HG03025 (cell line): ENCODE results near the gene NCDN.

Source experiments
- ATAC-seq: cut with Tn5 transposase; IDR thresholded peaks from one replicate; pipeline ENCODE4 v1.9.1; 2021; ENCODE audit warnings: mild to moderate bottlenecking, moderate library complexity; ENCODE audit not compliant: unreplicated experiment, low FRiP score

The NCDN gene

DNA sequence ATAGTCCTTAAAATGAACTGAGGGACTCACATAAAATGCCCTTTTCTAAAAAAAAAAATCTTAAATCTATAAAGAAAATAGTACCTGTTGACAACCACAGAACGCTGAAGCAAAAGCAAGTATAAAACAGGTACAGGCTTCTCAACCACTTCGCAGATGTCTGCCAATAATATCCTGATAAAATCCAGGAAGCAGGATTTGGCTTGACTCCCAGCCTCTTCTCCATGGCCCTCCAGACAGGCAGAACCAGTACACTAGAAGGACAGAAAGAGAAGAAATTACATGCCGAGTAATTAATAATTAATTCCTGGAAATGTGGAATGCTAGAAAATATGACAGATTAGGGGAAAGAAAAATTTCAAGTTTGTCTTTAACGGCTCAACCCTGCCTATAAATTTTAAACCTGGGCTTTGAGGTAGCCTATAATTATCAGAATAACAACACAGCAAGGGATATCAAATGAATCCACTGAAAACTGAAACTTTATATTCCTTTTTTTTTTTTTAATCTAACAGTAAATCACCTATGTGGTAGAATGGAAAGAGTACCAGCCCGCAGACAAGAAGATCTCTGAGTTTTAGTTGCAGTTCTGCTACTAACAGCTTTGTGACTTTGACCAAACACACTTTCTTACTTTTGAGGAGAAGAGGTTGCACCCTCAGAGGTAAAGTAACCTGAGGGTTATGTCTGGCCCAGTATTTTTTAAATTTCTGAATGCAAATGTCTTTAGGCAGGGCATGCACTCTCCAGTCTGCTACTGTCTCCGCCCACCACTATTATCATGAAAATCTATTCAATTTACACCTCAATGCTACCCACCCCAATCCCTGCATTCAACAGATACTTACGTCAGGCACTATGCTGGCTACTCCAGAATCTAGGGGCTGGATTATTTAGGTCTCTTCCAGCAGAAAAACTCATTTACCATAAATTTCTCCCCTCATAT lies 3.1 kb upstream of the NCDN start:
- no peak for ATAC-seq

DNA sequence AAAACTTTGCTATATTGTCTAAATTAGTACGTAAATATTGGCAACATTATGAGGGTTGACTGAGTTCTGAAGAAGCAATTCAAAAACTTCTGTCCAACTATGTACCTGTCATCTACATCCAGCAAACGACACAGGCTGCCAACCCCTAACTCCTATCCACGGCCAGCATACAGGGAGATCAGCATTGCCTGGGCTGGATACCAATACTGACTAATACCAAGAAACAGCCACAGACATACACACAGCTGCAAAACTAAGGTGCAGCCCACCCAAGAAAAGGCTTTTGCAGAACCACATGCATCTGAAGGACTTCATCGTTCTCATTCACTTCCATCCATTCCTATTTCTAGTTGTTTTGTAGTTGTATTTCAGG lies 2.4 kb upstream of the NCDN start:
- no peak for ATAC-seq

DNA sequence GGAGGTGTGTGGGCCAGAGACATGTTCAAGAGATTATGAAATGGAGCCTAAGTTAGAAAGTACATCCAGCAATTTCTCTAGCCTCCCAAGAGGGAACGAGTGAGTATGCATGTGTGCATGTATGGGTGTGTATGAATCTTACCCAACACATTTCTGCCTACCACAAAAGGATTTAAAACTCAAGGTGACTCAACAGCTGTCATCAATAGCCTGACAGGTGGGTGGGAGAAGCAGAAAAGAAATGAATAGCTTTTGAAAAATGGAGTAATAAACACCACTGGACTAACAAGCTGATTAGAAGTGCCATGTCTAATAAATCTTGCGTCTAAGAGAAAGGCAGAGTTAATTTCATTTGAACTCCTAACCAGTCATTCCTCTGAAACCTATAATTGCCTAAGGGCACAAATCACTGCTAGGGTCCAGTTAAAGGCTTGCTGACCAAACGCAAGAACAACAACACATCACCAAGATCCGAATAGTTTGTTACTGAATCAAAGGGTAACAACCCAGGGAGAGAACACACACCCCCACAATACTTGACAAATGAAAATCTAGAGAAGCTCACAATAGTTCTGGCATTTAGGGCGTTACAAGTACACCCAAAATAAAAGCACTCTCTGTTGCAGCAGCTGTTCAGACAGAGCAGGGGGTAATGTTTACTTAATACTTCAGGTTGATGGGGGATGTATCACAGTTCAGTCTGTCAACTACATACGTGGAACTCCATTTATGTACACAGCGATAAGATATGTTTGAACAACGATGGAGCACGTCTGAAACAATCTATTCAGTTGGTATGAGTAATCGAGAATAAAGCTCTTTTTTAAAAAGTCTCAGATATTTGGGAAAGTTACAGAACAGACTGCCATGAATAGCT lies 1.8 kb upstream of the NCDN start:
- no peak for ATAC-seq

DNA sequence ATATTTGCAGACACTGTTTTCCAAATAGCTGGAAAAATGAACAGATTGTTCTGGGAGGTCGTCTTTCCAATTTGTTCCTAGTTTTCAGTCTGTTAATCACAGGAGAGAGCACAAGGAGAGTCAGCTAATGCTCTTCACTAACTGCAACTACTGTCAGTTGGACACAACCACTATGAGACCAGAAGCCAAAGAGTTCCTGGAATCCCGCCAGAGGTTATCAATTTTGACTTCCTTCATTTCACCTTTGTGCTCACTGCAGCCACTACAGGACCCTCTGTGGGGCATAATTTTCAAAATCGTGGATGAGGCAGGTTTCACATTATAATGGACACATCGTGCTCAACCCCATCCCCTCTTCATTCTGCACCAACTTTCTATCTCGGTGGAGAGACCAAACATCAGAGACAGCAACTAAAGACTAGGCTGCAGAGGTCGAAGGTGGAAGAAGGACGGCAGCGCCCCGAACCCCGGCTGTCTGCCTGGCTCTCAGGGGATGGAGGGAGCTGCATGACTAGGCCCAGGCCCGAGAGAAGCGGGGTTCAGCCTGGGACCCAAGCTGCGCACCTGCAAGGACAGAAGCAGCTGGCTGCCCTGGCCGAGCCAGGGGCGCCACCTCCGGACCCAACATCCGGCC lies 998 bp upstream of the NCDN start:
- ATAC-seq, result peak; percentile 19

DNA sequence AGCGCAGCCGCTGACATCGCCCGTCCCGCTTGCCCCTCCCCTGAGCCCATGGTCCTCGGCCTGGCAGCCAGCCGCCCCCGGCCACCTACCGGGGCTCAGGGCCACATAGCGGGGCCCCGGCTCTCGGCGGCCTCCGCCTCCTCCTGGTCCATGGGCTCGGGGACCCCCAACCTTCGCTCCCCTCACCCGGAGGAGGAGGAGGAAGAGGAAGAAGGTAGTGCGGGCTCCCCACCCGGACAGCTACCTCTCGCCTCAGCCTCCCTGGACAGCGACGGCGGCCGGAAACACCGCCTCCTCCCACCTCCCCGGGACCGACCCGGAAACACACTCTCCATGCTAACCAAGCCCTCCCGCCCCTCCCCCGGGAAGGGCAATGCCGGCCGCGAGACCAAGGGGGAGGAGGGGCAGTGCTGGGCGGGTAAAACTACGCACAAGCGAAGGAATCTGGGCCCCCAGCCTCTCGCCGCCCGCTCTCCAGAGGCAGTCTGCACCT lies 435 bp upstream of the NCDN start, which contains the start of gene KIAA0319L:
KIAA0319L (minus strand) TSS at position 286 of the 493 bp plus-strand sequence. CDS start 2,912 bp downstream, outside the sequence.
- peak; percentile 63 for ATAC-seq

DNA sequence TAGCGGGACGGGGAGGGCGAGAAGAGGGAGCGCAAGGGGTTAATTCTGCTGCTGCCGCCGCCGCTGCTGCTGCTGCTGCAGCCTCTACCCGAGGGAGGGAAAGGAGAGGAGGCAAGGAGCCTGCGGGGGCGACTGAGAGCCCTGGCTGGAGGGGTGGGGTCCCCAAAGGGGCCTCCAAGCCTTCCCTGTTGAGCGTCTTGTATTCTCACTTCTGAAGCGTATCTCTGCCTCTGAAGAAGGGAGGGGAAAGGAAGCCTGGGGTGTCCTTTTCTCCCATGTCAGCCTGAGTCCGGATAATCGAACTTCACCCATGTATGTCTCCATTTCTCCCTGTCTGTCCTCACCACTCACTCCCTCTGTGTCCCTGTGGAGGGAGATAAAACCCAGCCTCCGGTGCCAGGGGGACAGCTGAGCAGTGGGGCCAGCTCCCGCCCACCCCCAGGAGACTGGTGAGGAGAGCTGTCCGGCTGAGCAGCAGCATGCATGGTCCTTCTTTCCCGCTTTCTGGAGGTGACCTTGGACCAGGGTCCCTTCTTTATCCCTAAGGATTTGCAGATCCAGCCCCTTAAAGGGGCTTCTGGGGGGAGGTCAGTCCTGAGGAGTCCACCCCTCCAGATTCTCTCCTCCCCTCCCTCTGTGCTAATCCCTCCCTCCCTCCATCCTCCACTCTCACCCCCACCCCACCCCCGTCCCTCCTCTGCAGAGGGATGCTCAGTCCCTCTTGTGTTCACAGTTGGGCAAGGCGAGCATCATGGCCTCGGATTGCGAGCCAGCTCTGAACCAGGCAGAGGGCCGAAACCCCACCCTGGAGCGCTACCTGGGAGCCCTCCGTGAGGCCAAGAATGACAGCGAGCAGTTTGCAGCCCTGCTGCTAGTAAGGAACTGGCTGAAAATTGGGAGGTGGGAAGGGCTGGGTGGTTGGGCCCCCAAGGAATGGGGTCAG lies 1.0 kb downstream of the NCDN start:
- no peak for ATAC-seq

DNA sequence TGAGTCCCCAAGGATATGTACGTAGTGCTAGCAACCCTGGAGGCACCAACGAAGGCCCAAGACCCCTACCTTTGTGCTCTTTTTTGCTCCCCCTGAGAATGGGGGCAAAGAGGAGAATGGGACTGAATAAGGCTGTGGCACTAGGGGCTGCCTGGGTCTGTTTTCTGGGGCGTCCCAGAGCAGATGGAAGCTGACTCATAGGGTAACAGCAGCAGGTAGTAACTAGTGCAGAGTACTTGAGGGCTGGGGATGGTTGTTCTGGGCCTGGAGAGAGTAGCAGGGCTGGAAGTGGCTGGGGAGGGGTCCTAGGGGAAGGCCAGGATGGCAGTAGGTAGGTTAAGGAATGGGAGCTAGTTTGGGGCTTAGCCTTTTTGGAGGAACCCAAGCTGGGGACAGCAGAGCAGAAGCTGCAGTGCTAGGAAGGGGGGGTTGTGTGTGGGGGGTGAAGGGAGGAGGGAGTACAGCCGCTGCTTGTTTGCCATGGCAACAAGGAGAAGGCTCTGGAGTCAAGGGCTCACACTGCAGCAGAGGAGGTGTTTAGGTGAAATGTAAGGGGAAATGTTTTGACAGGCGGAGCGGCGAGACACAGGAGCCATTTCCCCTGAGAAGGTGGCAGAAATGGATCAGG lies 1.8 kb downstream of the NCDN start:
- no peak for ATAC-seq

DNA sequence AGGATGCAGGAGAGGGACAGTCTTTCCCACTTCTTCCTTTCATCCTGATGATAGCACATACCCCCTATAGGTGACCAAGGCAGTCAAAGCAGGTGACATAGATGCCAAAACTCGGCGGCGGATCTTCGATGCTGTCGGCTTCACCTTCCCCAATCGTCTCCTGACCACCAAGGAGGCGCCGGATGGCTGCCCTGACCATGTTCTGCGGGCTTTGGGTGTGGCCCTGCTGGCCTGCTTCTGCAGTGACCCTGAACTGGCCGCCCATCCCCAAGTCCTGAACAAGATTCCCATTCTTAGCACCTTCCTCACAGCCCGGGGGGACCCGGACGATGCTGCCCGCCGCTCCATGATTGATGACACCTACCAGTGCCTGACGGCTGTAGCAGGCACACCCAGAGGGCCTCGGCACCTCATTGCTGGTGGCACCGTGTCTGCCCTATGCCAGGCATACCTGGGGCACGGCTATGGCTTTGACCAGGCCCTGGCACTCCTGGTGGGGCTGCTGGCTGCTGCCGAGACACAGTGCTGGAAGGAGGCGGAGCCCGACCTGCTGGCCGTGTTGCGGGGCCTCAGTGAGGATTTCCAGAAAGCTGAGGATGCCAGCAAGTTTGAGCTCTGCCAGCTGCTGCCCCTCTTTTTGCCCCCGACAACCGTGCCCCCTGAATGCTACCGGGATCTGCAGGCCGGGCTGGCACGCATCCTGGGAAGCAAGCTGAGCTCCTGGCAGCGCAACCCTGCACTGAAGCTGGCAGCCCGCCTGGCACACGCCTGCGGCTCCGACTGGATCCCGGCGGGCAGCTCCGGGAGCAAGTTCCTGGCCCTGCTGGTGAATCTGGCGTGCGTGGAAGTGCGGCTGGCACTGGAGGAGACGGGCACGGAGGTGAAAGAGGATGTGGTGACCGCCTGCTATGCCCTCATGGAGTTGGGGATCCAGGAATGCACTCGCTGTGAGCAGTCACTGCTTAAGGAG lies 2.9 kb downstream of the NCDN start:
- no peak for ATAC-seq

DNA sequence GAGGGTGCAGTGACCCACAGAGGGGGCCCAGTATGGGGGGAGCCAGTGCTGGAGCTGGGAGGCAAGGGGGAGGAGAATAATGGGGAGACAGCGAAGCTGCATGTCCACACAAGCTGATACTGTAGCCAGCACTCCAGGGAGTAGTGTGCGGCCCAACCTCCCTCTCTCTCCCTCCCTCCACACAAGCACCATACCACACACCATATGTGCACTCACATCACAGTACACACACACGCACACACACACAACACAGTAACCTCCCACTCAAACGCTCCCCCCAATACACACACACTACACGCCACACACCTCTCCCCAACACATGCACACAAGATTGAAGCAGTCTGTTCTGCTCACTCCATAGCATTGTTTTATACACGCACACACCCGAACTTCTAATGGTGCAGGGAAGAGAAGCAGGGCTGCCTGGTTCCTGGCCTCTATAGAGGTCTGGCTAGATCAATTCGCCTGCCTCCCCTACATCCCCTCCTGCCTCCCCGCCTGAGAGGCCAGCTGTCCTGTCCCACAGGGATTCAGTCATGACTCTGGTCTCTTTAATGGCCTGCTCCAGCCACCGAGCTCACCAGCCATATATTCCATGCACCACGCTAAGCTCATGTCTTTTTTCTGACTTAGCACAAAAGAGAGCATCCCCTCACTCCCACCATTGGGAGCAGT lies 3.8 kb downstream of the NCDN start:
- ATAC-seq, result no peak

DNA sequence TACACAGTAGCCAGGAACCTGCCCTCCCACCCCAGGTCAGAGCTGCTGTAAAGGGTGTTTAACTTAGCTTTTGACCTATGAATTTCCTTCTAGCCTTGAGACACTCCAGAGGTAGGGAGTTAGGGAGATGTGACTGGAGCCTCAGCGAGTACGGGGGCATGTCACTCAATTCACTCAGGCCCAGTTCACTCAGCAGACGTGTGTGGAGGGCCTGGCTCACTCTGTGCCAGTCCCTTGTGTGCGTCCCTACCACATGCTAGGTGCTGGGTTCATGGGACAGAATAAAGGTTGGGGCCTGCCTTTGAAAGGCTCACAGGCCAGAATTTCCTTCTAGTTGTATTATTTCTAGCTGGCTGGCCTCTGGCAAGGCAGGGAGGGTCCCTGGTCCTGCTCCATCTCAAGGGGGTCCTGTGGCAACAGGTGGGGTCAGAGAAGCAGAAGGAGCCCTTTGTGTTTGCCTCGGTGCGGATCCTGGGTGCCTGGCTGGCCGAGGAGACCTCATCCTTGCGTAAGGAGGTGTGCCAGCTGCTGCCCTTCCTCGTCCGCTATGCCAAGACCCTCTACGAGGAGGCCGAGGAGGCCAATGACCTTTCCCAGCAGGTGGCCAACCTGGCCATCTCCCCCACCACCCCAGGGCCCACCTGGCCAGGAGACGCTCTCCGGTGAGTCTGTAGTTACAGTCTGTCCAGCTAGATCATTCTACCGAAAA lies 4.5 kb downstream of the NCDN start:
- ATAC-seq, result no peak

DNA sequence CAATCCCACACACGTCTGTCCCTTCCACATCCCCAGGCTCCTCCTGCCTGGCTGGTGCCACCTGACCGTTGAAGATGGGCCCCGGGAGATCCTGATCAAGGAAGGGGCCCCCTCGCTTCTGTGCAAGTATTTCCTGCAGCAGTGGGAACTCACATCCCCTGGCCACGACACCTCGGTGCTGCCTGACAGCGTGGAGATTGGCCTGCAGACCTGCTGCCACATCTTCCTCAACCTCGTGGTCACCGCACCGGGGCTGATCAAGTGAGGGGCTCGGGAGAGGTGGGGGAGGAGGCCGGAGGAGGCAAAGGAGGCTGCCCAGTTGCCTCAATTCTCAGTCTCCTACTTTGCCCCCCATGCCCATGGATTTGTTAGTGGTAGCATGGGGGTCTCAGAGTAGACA lies 5.6 kb downstream of the NCDN start:
- ATAC-seq, result no peak

DNA sequence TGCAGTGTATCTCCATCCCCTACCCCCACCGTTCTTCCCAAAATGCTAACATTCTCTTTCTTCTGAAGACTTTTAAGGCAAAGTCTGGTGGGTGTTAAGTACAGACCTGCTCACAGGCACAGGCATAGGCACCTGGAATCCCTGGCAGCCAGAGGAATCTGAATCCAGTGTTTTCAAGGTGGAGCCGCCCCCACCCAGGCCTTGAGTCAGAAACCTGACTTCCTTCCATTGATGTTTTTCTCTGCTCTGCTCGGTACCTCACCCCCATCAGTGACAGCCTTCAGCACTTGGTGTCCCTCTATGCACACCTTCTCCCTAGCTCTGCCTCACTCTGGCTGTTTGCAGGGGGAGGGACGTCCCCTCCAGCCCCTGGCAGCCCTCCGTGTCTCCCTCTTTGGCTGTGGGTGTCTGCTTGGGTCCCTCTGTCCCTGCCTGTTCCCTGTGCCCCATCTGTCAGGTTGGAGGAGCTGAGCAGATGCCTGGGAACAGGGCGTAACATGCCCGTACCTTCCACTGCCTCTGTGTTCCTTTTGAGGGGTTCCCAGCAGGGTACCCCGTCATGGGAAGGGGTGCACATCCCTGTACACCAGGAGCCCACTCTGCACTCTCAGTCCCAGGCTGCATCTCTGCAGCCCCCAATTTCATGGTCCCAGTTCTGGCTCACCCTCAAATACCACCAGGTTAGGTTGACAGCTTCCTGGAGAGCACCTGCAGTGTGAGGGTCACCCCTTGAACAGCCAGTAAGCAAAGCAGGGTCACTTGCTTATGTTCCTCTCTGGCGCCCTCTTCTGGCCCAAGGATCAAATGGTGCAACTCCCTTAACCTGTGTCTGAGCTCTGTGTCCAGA lies 6.7 kb downstream of the NCDN start:
- ATAC-seq, result no peak

DNA sequence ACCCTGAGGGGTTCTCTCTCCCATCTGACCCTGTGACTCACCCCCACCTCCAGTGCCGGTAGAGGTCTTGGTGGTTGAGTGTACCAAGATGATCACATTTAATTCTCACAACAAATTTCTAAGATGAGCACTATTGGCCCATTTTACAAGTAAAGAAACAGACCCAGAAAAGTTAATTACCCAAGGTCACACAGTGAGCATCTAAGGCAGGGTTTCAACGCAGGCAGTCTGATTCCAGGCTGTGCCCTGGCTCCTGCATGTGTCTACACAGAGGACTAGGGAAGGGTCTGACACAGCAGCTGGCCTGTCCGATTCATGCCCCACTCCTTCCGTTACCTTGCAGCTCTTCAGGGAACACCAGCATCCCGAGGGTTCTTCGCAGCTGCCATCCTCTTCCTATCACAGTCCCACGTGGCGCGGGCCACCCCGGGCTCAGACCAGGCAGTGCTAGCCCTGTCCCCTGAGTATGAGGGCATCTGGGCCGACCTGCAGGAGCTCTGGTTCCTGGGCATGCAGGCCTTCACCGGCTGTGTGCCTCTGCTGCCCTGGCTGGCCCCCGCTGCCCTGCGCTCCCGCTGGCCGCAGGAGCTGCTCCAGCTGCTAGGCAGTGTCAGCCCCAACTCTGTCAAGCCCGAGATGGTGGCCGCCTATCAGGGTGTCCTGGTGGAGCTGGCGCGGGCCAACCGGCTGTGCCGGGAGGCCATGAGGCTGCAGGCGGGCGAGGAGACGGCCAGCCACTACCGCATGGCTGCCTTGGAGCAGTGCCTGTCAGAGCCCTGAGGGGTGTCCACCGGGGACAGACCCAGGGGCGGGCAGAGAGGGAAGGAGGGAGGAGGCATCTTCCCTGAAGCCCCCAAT lies 7.5 kb downstream of the NCDN start:
- ATAC-seq, result no peak

DNA sequence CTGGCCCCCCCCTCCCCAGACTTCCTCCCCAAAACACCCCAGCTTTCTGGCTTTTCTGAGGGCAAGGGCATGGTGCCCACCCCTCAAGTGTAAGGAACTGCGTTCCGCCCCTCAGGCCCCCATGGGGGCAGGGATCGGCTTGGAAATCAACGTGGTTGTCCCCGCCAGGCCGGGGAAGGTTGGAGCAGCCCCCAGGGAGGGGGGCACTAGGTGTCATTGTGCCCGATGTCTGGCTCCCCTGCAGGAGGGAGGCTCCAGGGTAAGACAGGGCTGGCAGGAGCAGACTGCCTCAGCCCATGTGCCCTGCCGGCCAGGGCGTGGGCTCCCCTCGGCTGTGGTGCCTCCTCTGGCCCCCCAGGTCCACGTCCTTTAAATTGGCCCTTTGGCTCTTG lies 8.1 kb downstream of the NCDN start:
- ATAC-seq, result no peak

DNA sequence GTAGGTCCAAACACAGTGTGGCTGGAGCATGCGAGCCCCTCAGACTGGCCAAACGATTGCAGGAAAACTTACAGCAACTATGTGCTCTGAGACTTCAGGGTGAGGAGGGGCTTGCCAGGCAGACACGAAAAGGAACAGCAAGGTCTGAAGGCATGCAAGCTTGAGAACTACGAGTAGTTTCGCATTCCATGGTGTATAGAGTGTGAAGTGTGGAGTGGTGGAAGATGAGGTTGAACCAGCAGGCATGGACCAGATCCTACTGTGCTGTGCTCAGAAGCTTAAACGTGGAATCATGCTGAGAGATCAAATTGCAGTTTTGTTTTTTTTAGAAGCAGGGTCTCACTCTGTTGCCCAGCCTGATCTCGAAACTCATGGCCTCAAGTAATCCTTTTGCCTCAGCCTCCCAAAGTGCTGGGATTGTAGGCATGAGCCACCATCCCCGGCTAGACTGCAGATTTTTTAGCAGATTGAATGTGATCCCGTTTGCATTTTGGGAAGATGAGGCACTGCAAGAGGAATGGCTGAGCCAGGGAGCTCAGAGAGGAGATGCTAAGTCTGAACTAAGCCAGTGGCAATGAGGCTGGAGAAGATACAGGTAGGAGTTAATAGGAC lies 10.5 kb downstream of the NCDN start:
- no peak for ATAC-seq
